Measurements from ENCODE around the gene DNAJC19.

DNA sequence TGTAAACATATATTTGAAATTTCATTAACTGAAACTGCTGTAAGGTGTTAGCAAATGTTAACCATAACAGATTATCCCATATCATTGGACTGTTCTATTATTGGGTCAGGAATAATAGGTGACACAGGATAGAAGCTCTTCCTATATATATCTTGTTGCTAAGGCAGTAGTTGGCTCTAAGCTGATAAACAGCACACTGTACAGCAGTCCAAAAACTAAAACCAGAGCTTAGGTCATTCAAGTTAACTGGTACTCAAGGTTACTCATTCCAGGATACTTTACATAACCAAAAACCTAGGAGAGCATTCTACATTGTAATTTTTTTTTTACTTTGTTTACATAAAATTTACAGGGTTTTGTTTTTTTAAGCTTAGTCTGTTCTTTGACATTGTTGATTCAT is 8.9 kb downstream of the DNAJC19 start:
- TF ChIP-seq, protein P1, sequence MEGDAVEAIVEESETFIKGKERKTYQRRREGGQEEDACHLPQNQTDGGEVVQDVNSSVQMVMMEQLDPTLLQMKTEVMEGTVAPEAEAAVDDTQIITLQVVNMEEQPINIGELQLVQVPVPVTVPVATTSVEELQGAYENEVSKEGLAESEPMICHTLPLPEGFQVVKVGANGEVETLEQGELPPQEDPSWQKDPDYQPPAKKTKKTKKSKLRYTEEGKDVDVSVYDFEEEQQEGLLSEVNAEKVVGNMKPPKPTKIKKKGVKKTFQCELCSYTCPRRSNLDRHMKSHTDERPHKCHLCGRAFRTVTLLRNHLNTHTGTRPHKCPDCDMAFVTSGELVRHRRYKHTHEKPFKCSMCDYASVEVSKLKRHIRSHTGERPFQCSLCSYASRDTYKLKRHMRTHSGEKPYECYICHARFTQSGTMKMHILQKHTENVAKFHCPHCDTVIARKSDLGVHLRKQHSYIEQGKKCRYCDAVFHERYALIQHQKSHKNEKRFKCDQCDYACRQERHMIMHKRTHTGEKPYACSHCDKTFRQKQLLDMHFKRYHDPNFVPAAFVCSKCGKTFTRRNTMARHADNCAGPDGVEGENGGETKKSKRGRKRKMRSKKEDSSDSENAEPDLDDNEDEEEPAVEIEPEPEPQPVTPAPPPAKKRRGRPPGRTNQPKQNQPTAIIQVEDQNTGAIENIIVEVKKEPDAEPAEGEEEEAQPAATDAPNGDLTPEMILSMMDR (conservative IDR thresholded peaks at IDR 0.05) = no peak
- TF ChIP-seq EZH2 (IDR thresholded peaks at IDR 0.05; ENCODE audit: low read depth) = no peak
